Activated CD4-positive, alpha-beta T cell treated with anti-CD3 and anti-CD28 coated beads for 4 hours (primary cell): ENCODE measurements around the gene FBN1.

Source experiments
- DNase-seq, 2 donors: peaks; one replicate each; pipeline ENCODE4 v3.0.0-alpha.2; 2020

Gene FBN1

GRCh38 chr15:48645558-48646330 lies at the start of gene FBN1:
FBN1 (minus strand) TSS chr15:48645709; CDS start chr15:48644769, 940 bp downstream.
- no peak for DNase-seq

- no peak for DNase-seq
Measured at GRCh38 chr15:48693484-48693883, 48.0 kb upstream of the FBN1 start.

GRCh38 chr15:48688493-48688892 lies 43.0 kb upstream of the FBN1 start:
- no peak for DNase-seq

GRCh38 chr15:48683991-48684765 lies 38.7 kb upstream of the FBN1 start:
- no peak for DNase-seq

- no peak for DNase-seq
Measured at GRCh38 chr15:48682942-48683651, 37.6 kb upstream of the FBN1 start.

- DNase-seq: no peak
Measured at GRCh38 chr15:48681353-48681752, 35.8 kb upstream of the FBN1 start.

- no peak for DNase-seq
Measured at GRCh38 chr15:48680841-48681240, 35.3 kb upstream of the FBN1 start.

- no peak for DNase-seq
Measured at GRCh38 chr15:48679952-48680351, 34.4 kb upstream of the FBN1 start.

GRCh38 chr15:48678851-48679250 lies 33.3 kb upstream of the FBN1 start:
- no peak for DNase-seq

- no peak for DNase-seq
Measured at GRCh38 chr15:48677821-48678220, 32.3 kb upstream of the FBN1 start.

GRCh38 chr15:48675436-48675835 lies 29.9 kb upstream of the FBN1 start:
- no peak for DNase-seq

GRCh38 chr15:48674876-48675275 lies 29.4 kb upstream of the FBN1 start:
- DNase-seq: no peak

- DNase-seq: no peak
Measured at GRCh38 chr15:48672206-48672605, 26.7 kb upstream of the FBN1 start.

GRCh38 chr15:48671103-48672022 lies 25.9 kb upstream of the FBN1 start:
- no peak for DNase-seq

GRCh38 chr15:48667701-48668100 lies 22.2 kb upstream of the FBN1 start:
- DNase-seq: no peak

GRCh38 chr15:48664436-48664835 lies 18.9 kb upstream of the FBN1 start:
- no peak for DNase-seq

- no peak for DNase-seq
Measured at GRCh38 chr15:48657950-48658591, 12.6 kb upstream of the FBN1 start.

- no peak for DNase-seq
Measured at GRCh38 chr15:48654801-48655200, 9.3 kb upstream of the FBN1 start.

GRCh38 chr15:48653913-48654670 lies 8.6 kb upstream of the FBN1 start:
- no peak for DNase-seq

GRCh38 chr15:48653216-48653615 lies 7.7 kb upstream of the FBN1 start:
- no peak for DNase-seq

- no peak for DNase-seq
Measured at GRCh38 chr15:48652510-48653076, 7.1 kb upstream of the FBN1 start.
